Measurements from ENCODE around the gene VPS4A. TPM values are rescaled to one million over a fixed set of nuclear protein-coding genes. Genes with fewer than 3 reads are reported as not detected.

Gene VPS4A
- total RNA-seq, 1 experiment from 2014 or later, result 23.9 TPM

DNA sequence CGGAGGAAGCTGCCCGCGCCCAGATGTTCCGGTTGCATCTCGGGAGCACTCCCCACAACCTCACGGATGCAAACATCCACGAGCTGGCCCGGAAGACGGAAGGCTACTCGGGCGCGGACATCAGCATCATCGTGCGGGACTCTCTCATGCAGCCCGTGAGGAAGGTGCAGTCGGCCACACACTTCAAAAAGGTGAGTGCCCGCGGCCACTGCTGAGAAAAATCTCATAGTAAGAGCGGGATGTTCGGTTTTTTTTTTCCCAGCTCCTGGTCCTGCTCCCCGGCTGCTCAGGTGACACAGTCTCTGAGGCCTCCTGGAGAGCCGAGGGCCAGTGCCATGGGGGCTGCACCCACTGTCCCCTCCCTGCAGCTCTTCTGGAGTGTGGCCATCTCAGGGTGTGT, 9.9 kb downstream of the VPS4A start:
- Histone ChIP-seq H3K36me3 (ENCODE audit: control insufficient read depth, insufficient read depth, low read length) (no peaks in the 10 kb centered on the region; the same call in 1 of the 2 replicates), H3K4me1 (ENCODE audit: control insufficient read depth, insufficient read depth, low read length) (peaks cover 10% of the 10 kb centered on the region), H3K27me3 (ENCODE audit: control insufficient read depth, insufficient read depth, low read length) (no peaks in the 10 kb centered on the region), H3K9me3 (ENCODE audit: control insufficient read depth, insufficient read depth, low read depth, low read length) (no peaks in the 10 kb centered on the region), H3K4me3 (ENCODE audit: low read depth in 2 of 2, low read length in 2 of 2) (no peak overlapping the region), H3K27ac (ENCODE audit: low read length) (no peak overlapping the region)
- no peak for TF ChIP-seq REST (IDR thresholded peaks at IDR 0.05; ENCODE audit: insufficient read depth in 1 of 2, low read depth in 2 of 2, low read length in 1 of 2)
- TF ChIP-seq, protein P1, sequence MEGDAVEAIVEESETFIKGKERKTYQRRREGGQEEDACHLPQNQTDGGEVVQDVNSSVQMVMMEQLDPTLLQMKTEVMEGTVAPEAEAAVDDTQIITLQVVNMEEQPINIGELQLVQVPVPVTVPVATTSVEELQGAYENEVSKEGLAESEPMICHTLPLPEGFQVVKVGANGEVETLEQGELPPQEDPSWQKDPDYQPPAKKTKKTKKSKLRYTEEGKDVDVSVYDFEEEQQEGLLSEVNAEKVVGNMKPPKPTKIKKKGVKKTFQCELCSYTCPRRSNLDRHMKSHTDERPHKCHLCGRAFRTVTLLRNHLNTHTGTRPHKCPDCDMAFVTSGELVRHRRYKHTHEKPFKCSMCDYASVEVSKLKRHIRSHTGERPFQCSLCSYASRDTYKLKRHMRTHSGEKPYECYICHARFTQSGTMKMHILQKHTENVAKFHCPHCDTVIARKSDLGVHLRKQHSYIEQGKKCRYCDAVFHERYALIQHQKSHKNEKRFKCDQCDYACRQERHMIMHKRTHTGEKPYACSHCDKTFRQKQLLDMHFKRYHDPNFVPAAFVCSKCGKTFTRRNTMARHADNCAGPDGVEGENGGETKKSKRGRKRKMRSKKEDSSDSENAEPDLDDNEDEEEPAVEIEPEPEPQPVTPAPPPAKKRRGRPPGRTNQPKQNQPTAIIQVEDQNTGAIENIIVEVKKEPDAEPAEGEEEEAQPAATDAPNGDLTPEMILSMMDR (IDR thresholded peaks at IDR 0.05), result no peak
- TF ChIP-seq POLR2AphosphoS5 (IDR thresholded peaks at IDR 0.05; ENCODE audit: low read depth, low read length), result no peak
- TF ChIP-seq SIN3A (IDR thresholded peaks at IDR 0.05; ENCODE audit: borderline replicate concordance, insufficient read depth, low read depth, low read length), result no peak
- no peak for TF ChIP-seq TCF7L2 (IDR thresholded peaks at IDR 0.05; ENCODE audit: low read depth, low read length)
- in situ Hi-C loops (cut with HindIII; ENCODE audit: low pct_unique_long_range_greater_than_20kb, low sequenced_read_pairs), result no loop called here
- ChIA-PET CTCF (no interaction called here), POLR2A (no interaction called here)
- no TSS peak for BruUV-seq (replicated peaks)
- DNase-seq (ENCODE audit: low read depth, low spot score) (no peak), ATAC-seq (no peak)
- intact Hi-C loops (cut with micrococcal nuclease; ENCODE audit: unreplicated experiment), result no loop called here

DNA sequence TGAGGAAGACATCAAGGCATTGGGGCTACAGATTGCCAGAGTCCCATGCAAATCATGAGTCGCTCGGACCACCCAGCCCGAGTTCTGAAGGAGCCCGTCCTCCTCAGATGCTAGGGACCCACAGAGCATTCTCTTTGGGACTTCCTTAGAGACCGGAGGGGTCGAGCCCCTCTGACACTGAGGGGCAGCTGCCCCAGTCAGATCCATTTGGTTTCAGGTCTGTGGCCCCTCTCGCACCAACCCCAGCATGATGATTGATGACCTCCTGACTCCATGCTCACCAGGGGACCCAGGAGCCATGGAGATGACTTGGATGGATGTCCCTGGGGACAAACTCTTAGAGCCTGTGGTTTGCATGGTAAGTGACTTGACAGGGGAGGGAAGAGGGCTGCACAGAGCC, 11.2 kb downstream of the VPS4A start:
- POLR2A ChIA-PET, result no interaction called here
- CTCF ChIA-PET, result no interaction called here
- no peak overlapping the region for H3K27ac ChIP-seq (ENCODE audit: low read length)
- intact Hi-C loops (cut with micrococcal nuclease; ENCODE audit: unreplicated experiment), result no loop called here
- no peak overlapping the region for H3K4me3 ChIP-seq (ENCODE audit: low read depth in 2 of 2, low read length in 2 of 2)
- no peaks in the 10 kb centered on the region for H3K9me3 ChIP-seq (ENCODE audit: control insufficient read depth, insufficient read depth, low read depth, low read length)
- no peaks in the 10 kb centered on the region for H3K27me3 ChIP-seq (ENCODE audit: control insufficient read depth, insufficient read depth, low read length)
- no peak for TF ChIP-seq POLR2AphosphoS5 (IDR thresholded peaks at IDR 0.05; ENCODE audit: low read depth, low read length)
- TF ChIP-seq TCF7L2 (IDR thresholded peaks at IDR 0.05; ENCODE audit: low read depth, low read length), result no peak
- TF ChIP-seq, protein P1 (IDR thresholded peaks at IDR 0.05), result no peak
- TF ChIP-seq REST (IDR thresholded peaks at IDR 0.05; ENCODE audit: insufficient read depth in 1 of 2, low read depth in 2 of 2, low read length in 1 of 2), result no peak
- TF ChIP-seq SIN3A (IDR thresholded peaks at IDR 0.05; ENCODE audit: borderline replicate concordance, insufficient read depth, low read depth, low read length), result no peak
- H3K4me1 ChIP-seq (ENCODE audit: control insufficient read depth, insufficient read depth, low read length), result peaks cover 19% of the 10 kb centered on the region
- no peak for DNase-seq (ENCODE audit: low read depth, low spot score)
- in situ Hi-C loops (cut with HindIII; ENCODE audit: low pct_unique_long_range_greater_than_20kb, low sequenced_read_pairs), result no loop called here
- no peak for ATAC-seq
- no peaks in the 10 kb centered on the region; the same call in 1 of the 2 replicates for H3K36me3 ChIP-seq (ENCODE audit: control insufficient read depth, insufficient read depth, low read length)
- no TSS peak for BruUV-seq (replicated peaks)
